Smooth muscle cell (in vitro differentiated cells): ENCODE data around the gene NFIA. TPM values are rescaled to one million over a fixed set of nuclear protein-coding genes. Genes with fewer than 3 reads are reported as not detected.

ENCODE experiments used
- DNase-seq: peaks from one replicate; lab custom pipeline; 2025; ENCODE audit not compliant: unreplicated experiment; lab: John Stamatoyannopoulos, UW
- H2AFZ ChIP-seq: fragments of 200-600 bp; sonication (generic); 2 replicates; pipeline ENCODE4 v1.6.0; 2016; ENCODE audit warnings: antibody characterized with exemption, low read depth, mild to moderate bottlenecking
- H3F3A ChIP-seq: fragments of 200-600 bp; sonication (generic); 2 replicates; pipeline ENCODE4 v1.6.0; 2017; ENCODE audit warnings: antibody characterized with exemption, low read depth
- H3K27ac ChIP-seq: fragments of 200-600 bp; sonication (generic); 2 replicates; pipeline ENCODE4 v1.5.1; 2016; ENCODE audit warnings: low read depth, mild to moderate bottlenecking
- H3K27me3 ChIP-seq: fragments of 200-600 bp; sonication (generic); 2 replicates; pipeline ENCODE4 v1.6.1; 2016; ENCODE audit warnings: low read depth, mild to moderate bottlenecking
- H3K36me3 ChIP-seq: fragments of 200-600 bp; sonication (generic); 2 replicates; pipeline ENCODE4 v1.5.1; 2016; ENCODE audit warnings: low read depth
- H3K4me1 ChIP-seq: fragments of 200-600 bp; sonication (generic); 2 replicates; pipeline ENCODE4 v1.5.1; 2016; ENCODE audit warnings: low read depth
- H3K4me2 ChIP-seq: fragments of 200-600 bp; sonication (generic); 2 replicates; pipeline ENCODE4 v1.6.0; 2016; ENCODE audit warnings: mild to moderate bottlenecking
- H3K4me3 ChIP-seq: fragments of 200-600 bp; sonication (generic); 2 replicates; pipeline ENCODE4 v1.5.1; 2016; ENCODE audit warnings: mild to moderate bottlenecking
- H3K79me2 ChIP-seq: fragments of 200-600 bp; sonication (generic); 2 replicates; pipeline ENCODE4 v1.6.0; 2016; ENCODE audit warnings: low read depth, mild to moderate bottlenecking
- H3K9ac ChIP-seq: fragments of 200-600 bp; sonication (generic); 2 replicates; pipeline ENCODE4 v1.6.0; 2016; ENCODE audit warnings: low read depth
- H3K9me3 ChIP-seq: fragments of 200-600 bp; sonication (generic); replicated peaks from 2 replicates; pipeline ENCODE4 v1.5.1; 2016; ENCODE audit warnings: low read depth
- H4K20me1 ChIP-seq: fragments of 200-600 bp; sonication (generic); 2 replicates; pipeline ENCODE4 v1.6.0; 2016; ENCODE audit warnings: low read depth
- CTCF ChIP-seq: fragments of 200-600 bp; sonication (generic); IDR thresholded peaks from 2 replicates; pipeline ENCODE4 v1.5.1; 2017; ENCODE audit warnings: borderline replicate concordance, mild to moderate bottlenecking, antibody characterized with exemption; ENCODE audit not compliant: insufficient read depth, poor library complexity, severe bottlenecking
- WGBS: methylation state at CpG from one replicate; pipeline ENCODE4 v1.1.7; 2016; ENCODE audit warnings: low lambda C conversion rate; 5-methylcytosine and 5-hydroxymethylcytosine counted together
- polyA plus RNA-seq: library from polyadenylated mRNA; unstranded; fragments of >200 nt; fragmentation: Nextera tagmentation; extraction: Ambion mirVana; gene quantifications from 2 replicates; pipeline ENCODE4 v1.2.1, GENCODE V29; 2016
- total RNA-seq: library from RNA; depleted of rRNA; stranded (reverse); fragments of >200 nt; gene quantifications from 2 replicates; pipeline ENCODE4 v1.2.3, GENCODE V29; 2014

NFIA gene
- total and polyA plus RNA-seq, 2 experiments from 2014 or later, result 5.0 to 6.2 TPM

- Histone ChIP-seq H3F3A (no peaks in the 10 kb centered on the region), H3K36me3 (no peaks in the 10 kb centered on the region), H3K4me2 (no peak overlapping the region), H3K4me3 (no peak overlapping the region), H3K27ac (no peak overlapping the region), H3K79me2 (no peaks in the 10 kb centered on the region), H2AFZ (no peak overlapping the region), H4K20me1 (no peaks in the 10 kb centered on the region), H3K27me3 (no peaks in the 10 kb centered on the region), H3K9me3 (no peaks in the 10 kb centered on the region), H3K9ac (no peak overlapping the region), H3K4me1 (no peaks in the 10 kb centered on the region)
- DNase-seq, result no peak
- TF ChIP-seq CTCF, result no peak
- WGBS, result 81% methylated on average over 7 of the region's 7 CpGs
Measured at GRCh38 chr1:61432616-61433388, 350.4 kb downstream of the NFIA start.

- Histone ChIP-seq H3K9me3 (no peaks in the 10 kb centered on the region), H3K79me2 (no peaks in the 10 kb centered on the region), H3K27ac (no peak overlapping the region), H4K20me1 (no peaks in the 10 kb centered on the region), H3K9ac (no peak overlapping the region), H2AFZ (no peak overlapping the region), H3F3A (no peaks in the 10 kb centered on the region), H3K4me3 (no peak overlapping the region), H3K27me3 (no peaks in the 10 kb centered on the region), H3K36me3 (no peaks in the 10 kb centered on the region), H3K4me1 (no peaks in the 10 kb centered on the region), H3K4me2 (no peak overlapping the region)
- WGBS, result 93% methylated on average over 2 of the region's 2 CpGs
- no peak for TF ChIP-seq CTCF
- DNase-seq, result no peak
Measured at GRCh38 chr1:61433646-61434045, 351.3 kb downstream of the NFIA start.

- Histone ChIP-seq H3K36me3 (no peaks in the 10 kb centered on the region), H3K27me3 (no peaks in the 10 kb centered on the region), H3K27ac (no peak overlapping the region), H3K4me3 (no peak overlapping the region), H4K20me1 (no peaks in the 10 kb centered on the region), H3K4me1 (no peaks in the 10 kb centered on the region), H3F3A (no peaks in the 10 kb centered on the region), H3K79me2 (no peaks in the 10 kb centered on the region), H3K9ac (no peak overlapping the region), H3K9me3 (no peaks in the 10 kb centered on the region), H3K4me2 (no peak overlapping the region), H2AFZ (no peak overlapping the region)
- TF ChIP-seq CTCF, result no peak
- WGBS, result 82% methylated on average over 5 of the region's 5 CpGs
- no peak for DNase-seq
Measured at GRCh38 chr1:61434276-61434675, 351.9 kb downstream of the NFIA start.

- Histone ChIP-seq H4K20me1 (no peaks in the 10 kb centered on the region), H3K4me3 (no peak overlapping the region), H3K36me3 (no peaks in the 10 kb centered on the region), H3F3A (no peaks in the 10 kb centered on the region), H3K9me3 (no peaks in the 10 kb centered on the region), H2AFZ (no peak overlapping the region), H3K27ac (no peak overlapping the region), H3K4me1 (no peaks in the 10 kb centered on the region), H3K27me3 (no peaks in the 10 kb centered on the region), H3K9ac (no peak overlapping the region), H3K4me2 (no peak overlapping the region), H3K79me2 (no peaks in the 10 kb centered on the region)
- no peak for TF ChIP-seq CTCF
- no peak for DNase-seq
- WGBS, result 94% methylated on average over 5 of the region's 5 CpGs
Measured at GRCh38 chr1:61435226-61435625, 352.9 kb downstream of the NFIA start.
